ENCODE data around the gene RPS27L.
A peak's percentile ranks its signal among the peaks of the same experiment; 100 is the strongest.

DNA sequence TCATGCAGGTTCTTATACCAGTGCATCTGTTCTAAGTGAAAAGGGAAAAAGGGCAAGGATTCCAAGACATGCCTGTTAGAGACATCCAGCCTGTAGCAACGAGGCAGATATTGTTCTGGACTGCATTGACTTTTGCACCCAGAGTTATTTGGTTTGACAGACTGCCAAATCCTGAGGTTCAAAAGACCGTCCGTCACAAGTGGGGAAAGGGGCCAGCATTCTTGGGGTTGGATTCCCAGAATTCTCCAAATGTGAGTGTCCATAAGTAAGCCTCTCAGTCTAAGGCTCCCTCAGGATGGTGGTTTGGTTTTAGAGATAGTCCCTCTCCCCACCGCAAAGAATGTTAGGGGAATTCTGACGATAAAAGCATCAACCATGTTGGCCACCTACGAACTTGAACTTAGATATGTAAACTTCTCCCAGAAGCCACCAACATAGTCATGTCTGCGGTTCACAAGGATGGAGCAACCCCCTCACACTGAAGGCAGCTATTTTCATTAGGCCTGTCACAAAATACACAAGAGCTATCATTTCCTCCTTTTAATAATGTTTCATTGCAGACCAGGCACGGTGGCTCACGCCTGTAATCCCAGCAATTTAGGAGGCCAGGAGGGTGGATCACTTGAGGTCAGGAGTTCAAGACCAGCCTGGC lies 49.3 kb downstream of the RPS27L start:
- TF ChIP-seq, protein P1, sequence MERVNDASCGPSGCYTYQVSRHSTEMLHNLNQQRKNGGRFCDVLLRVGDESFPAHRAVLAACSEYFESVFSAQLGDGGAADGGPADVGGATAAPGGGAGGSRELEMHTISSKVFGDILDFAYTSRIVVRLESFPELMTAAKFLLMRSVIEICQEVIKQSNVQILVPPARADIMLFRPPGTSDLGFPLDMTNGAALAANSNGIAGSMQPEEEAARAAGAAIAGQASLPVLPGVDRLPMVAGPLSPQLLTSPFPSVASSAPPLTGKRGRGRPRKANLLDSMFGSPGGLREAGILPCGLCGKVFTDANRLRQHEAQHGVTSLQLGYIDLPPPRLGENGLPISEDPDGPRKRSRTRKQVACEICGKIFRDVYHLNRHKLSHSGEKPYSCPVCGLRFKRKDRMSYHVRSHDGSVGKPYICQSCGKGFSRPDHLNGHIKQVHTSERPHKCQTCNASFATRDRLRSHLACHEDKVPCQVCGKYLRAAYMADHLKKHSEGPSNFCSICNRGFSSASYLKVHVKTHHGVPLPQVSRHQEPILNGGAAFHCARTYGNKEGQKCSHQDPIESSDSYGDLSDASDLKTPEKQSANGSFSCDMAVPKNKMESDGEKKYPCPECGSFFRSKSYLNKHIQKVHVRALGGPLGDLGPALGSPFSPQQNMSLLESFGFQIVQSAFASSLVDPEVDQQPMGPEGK (CRISPR knock-in tag; IDR thresholded peaks at IDR 0.05; ENCODE audit: borderline replicate concordance): no peak
- peak; percentile 47; the same call in 1 of the 2 replicates for TF ChIP-seq TOX (CRISPR knock-in tag; IDR thresholded peaks at IDR 0.05; ENCODE audit: borderline replicate concordance)
- TF ChIP-seq, protein P2, sequence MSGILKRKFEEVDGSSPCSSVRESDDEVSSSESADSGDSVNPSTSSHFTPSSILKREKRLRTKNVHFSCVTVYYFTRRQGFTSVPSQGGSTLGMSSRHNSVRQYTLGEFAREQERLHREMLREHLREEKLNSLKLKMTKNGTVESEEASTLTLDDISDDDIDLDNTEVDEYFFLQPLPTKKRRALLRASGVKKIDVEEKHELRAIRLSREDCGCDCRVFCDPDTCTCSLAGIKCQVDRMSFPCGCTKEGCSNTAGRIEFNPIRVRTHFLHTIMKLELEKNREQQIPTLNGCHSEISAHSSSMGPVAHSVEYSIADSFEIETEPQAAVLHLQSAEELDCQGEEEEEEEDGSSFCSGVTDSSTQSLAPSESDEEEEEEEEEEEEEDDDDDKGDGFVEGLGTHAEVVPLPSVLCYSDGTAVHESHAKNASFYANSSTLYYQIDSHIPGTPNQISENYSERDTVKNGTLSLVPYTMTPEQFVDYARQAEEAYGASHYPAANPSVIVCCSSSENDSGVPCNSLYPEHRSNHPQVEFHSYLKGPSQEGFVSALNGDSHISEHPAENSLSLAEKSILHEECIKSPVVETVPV (CRISPR knock-in tag; IDR thresholded peaks at IDR 0.05): no peak

All from SK-N-SH treated with all-trans-retinoic acid at 6 μM for 48 hours (cell line).